ENCODE data around the gene MIAT.

GRCh38 chr22:26620197-26620596 lies 37.2 kb upstream of the MIAT start:
- TF ChIP-seq USF2 (IDR thresholded peaks at IDR 0.05; ENCODE audit: low read depth, low read length): no peak
- TF ChIP-seq NFE2L2 (IDR thresholded peaks at IDR 0.05; ENCODE audit: low read depth, low read length): no peak
- no peak for TF ChIP-seq POLR2A (IDR thresholded peaks at IDR 0.05; ENCODE audit: low read depth, low read length)
- TF ChIP-seq, protein P1, sequence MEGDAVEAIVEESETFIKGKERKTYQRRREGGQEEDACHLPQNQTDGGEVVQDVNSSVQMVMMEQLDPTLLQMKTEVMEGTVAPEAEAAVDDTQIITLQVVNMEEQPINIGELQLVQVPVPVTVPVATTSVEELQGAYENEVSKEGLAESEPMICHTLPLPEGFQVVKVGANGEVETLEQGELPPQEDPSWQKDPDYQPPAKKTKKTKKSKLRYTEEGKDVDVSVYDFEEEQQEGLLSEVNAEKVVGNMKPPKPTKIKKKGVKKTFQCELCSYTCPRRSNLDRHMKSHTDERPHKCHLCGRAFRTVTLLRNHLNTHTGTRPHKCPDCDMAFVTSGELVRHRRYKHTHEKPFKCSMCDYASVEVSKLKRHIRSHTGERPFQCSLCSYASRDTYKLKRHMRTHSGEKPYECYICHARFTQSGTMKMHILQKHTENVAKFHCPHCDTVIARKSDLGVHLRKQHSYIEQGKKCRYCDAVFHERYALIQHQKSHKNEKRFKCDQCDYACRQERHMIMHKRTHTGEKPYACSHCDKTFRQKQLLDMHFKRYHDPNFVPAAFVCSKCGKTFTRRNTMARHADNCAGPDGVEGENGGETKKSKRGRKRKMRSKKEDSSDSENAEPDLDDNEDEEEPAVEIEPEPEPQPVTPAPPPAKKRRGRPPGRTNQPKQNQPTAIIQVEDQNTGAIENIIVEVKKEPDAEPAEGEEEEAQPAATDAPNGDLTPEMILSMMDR (conservative IDR thresholded peaks at IDR 0.05; ENCODE audit: low read depth, low read length): no peak
- TF ChIP-seq RAD21 (IDR thresholded peaks at IDR 0.05; ENCODE audit: low read length): no peak

Data from IMR-90 (cell line).